ENCODE measurements around the gene FAM107B.

DNA sequence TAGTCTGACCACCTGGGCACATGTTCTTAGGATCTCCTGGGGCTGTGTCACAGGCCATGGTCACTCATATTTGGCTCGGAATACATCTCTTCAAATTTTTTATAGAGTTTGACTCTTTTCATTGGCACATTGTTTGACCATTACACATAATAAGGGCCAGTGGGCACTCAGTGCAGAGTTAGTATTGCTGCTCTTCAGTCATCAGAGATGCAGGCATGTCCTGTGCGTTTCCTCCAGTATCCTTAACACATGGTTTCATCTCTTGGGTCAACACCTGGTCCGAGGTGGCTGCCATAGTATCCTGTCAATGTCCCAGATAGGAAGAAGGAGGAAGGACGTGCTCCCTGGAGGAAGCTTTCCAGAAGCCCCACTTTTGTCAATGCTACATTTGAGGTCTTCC, 125.0 kb downstream of the FAM107B start:
- no peak for TF ChIP-seq CTCF (conservative IDR thresholded peaks at IDR 0.05)
- TF ChIP-seq ZFX (IDR thresholded peaks at IDR 0.05) = no peak
